HepG2 (cell line): ENCODE data around the gene EXOC6B. TPM values are rescaled to one million over a fixed set of nuclear protein-coding genes. Genes with fewer than 3 reads are reported as not detected.

Experiments
- ARHGAP35 ChIP-seq: sonication (generic); formaldehyde crosslinking; IDR thresholded peaks from 2 replicates; pipeline ENCODE4 v1.9.0; 2022; ENCODE audit warnings: mild to moderate bottlenecking, inconsistent platforms, moderate library complexity, missing genetic modification reagents, borderline replicate concordance
- ATF3 ChIP-seq: sonication (generic); formaldehyde crosslinking; IDR thresholded peaks from 2 replicates; pipeline ENCODE4 v1.4.0; 2020; ENCODE audit warnings: missing genetic modification reagents
- EHMT2 ChIP-seq: fragments of 200-600 bp; sonication (generic); IDR thresholded peaks from 2 replicates; pipeline ENCODE4 v1.7.0; 2017; ENCODE audit warnings: antibody characterized with exemption, low read depth, low read length, borderline replicate concordance
- GPBP1L1 ChIP-seq: sonication (generic); formaldehyde crosslinking; IDR thresholded peaks from 2 replicates; pipeline ENCODE4 v1.5.0; 2020; ENCODE audit warnings: mild to moderate bottlenecking, missing genetic modification reagents
- KMT2A ChIP-seq: sonication (generic); formaldehyde crosslinking; IDR thresholded peaks from 2 replicates; pipeline ENCODE4 v1.4.0; 2020; ENCODE audit warnings: missing genetic modification reagents
- MED1 ChIP-seq: sonication (generic); formaldehyde crosslinking; IDR thresholded peaks from 2 replicates; pipeline ENCODE4 v1.4.0; 2020; ENCODE audit warnings: missing genetic modification reagents
- NCOA1 ChIP-seq: sonication (generic); formaldehyde crosslinking; IDR thresholded peaks from 2 replicates; pipeline ENCODE4 v1.9.0; 2021; ENCODE audit warnings: missing genetic modification reagents
- SAFB2 ChIP-seq: sonication (generic); formaldehyde crosslinking; IDR thresholded peaks from 2 replicates; pipeline ENCODE4 v1.5.1; 2020; ENCODE audit warnings: missing genetic modification reagents, low read depth, mild to moderate bottlenecking, borderline replicate concordance
- U2AF2 ChIP-seq: fragments of 200-400 bp; formaldehyde crosslinking; IDR thresholded peaks from 2 replicates; pipeline ENCODE4 v1.6.1; 2017; ENCODE audit warnings: low read depth, mild to moderate bottlenecking, low read length
- ZKSCAN5 ChIP-seq: sonication (generic); formaldehyde crosslinking; IDR thresholded peaks from 2 replicates; pipeline ENCODE4 v1.5.1; 2020; ENCODE audit warnings: mild to moderate bottlenecking, missing genetic modification reagents
- ZNF280B ChIP-seq: sonication (generic); formaldehyde crosslinking; IDR thresholded peaks from 2 replicates; pipeline ENCODE4 v1.5.0; 2020; ENCODE audit warnings: missing genetic modification reagents, mild to moderate bottlenecking, borderline replicate concordance
- ZNF550 ChIP-seq: sonication (generic); formaldehyde crosslinking; IDR thresholded peaks from 2 replicates; pipeline ENCODE4 v1.4.0; 2020; ENCODE audit warnings: mild to moderate bottlenecking, missing genetic modification reagents, borderline replicate concordance
- ZNF552 ChIP-seq: sonication (generic); formaldehyde crosslinking; IDR thresholded peaks from 2 replicates; pipeline ENCODE4 v1.9.0; 2022; ENCODE audit warnings: missing genetic modification reagents, mild to moderate bottlenecking, borderline replicate concordance
- ZNF570 ChIP-seq: sonication (generic); formaldehyde crosslinking; IDR thresholded peaks from 2 replicates; pipeline ENCODE4 v1.4.0; 2020; ENCODE audit warnings: mild to moderate bottlenecking, missing genetic modification reagents, borderline replicate concordance
- ZNF652 ChIP-seq: IDR thresholded peaks from 2 replicates; pipeline ENCODE4 v1.6.1; 2016; ENCODE audit warnings: low read depth, borderline replicate concordance
- ZNF768 ChIP-seq: sonication (generic); formaldehyde crosslinking; IDR thresholded peaks from 2 replicates; pipeline ENCODE4 v1.4.0; 2020; ENCODE audit warnings: missing genetic modification reagents
- polyA plus RNA-seq, 8 experiments: library from polyadenylated mRNA; depleted of rRNA in 3 of 8; stranded (reverse) in 7 of 8; unstranded in 1 of 8; fragments of >200 nt; fragmentation: Illumina TruSeq in 4 of 8; extraction: Trizol in 4 of 8; gene quantifications; 2 replicates each; pipeline versions ENCODE4 v1.2.1 to v1.2.3, GENCODE V29; 2011 to 2016; ENCODE audit warnings: low read depth in 4 of 8, missing spikeins in 1 of 8, mixed read lengths in 1 of 8; ENCODE audit not compliant: insufficient read depth in 1 of 8
- total RNA-seq, 5 experiments: library from RNA; depleted of rRNA; stranded (reverse); fragments of >200 nt; fragmentation: Illumina TruSeq; extraction: Trizol; gene quantifications; 2 replicates each; pipeline ENCODE4 v1.2.3, GENCODE V29; 2016; ENCODE audit warnings: low read depth in 1 of 5
- TF ChIP-seq, protein P1 (sequence below): sonication (generic); formaldehyde crosslinking; IDR thresholded peaks from 2 replicates; pipeline ENCODE4 v1.4.0; 2020; ENCODE audit warnings: missing genetic modification reagents
- TF ChIP-seq, protein P2 (sequence below): sonication (generic); formaldehyde crosslinking; IDR thresholded peaks from 2 replicates; pipeline ENCODE4 v1.4.0; 2020; ENCODE audit warnings: missing genetic modification reagents
- TF ChIP-seq, protein P3 (sequence below): sonication (generic); formaldehyde crosslinking; IDR thresholded peaks from 2 replicates; pipeline ENCODE4 v1.5.1; 2020; ENCODE audit warnings: missing genetic modification reagents, mild to moderate bottlenecking, borderline replicate concordance

Gene EXOC6B
- total and polyA plus RNA-seq, 2 of the 13 experiments (the other 11 are each of a cell fraction or from before 2014, with no cell fraction given): 9.1 to 15.9 TPM

DNA sequence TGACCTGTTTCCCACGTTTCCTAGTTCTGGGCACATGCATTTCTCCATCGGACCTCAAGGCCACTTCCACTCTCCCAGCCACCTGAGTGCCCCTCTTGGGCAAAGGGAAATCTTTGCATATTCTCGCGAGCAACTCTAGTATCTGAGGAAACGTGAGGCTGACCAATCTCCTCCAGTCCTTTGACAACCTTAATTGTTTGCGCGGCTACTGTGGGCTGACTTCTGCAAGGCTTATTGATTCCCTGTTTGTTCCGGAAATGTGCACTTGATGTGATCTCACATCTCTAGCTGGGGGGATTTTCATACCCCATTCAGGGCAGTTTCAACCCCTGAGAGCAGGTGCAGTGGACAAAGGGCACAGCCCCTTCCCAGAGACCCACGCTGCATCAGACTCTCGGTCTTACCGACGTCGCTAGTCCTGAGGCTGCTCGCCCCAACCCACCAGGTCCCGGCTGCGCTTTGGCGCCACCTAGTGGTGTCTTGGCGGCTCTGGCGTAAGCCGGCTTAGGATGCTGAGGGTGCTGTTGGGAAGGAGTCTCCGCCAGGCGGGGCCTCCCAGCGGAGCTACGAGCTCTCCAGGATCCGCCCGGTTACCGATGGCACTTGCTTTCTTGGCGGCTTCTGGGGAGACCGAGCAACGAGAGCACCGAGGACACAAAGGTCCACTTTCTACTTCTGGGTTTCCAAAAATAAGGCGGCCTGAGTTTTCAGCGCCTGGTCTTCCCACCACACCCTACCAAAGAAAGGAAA lies 36.6 kb upstream of the EXOC6B start (continued):
- TF ChIP-seq, protein P1, sequence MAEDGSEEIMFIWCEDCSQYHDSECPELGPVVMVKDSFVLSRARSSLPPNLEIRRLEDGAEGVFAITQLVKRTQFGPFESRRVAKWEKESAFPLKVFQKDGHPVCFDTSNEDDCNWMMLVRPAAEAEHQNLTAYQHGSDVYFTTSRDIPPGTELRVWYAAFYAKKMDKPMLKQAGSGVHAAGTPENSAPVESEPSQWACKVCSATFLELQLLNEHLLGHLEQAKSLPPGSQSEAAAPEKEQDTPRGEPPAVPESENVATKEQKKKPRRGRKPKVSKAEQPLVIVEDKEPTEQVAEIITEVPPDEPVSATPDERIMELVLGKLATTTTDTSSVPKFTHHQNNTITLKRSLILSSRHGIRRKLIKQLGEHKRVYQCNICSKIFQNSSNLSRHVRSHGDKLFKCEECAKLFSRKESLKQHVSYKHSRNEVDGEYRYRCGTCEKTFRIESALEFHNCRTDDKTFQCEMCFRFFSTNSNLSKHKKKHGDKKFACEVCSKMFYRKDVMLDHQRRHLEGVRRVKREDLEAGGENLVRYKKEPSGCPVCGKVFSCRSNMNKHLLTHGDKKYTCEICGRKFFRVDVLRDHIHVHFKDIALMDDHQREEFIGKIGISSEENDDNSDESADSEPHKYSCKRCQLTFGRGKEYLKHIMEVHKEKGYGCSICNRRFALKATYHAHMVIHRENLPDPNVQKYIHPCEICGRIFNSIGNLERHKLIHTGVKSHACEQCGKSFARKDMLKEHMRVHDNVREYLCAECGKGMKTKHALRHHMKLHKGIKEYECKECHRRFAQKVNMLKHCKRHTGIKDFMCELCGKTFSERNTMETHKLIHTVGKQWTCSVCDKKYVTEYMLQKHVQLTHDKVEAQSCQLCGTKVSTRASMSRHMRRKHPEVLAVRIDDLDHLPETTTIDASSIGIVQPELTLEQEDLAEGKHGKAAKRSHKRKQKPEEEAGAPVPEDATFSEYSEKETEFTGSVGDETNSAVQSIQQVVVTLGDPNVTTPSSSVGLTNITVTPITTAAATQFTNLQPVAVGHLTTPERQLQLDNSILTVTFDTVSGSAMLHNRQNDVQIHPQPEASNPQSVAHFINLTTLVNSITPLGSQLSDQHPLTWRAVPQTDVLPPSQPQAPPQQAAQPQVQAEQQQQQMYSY (CRISPR knock-in tag): 0 out of 2 replicates have a peak, but pooled peaks have one; percentile 40
- TF ChIP-seq EHMT2 (no peak), ATF3 (no peak), NCOA1 (no peak; the same call in 1 of the 2 replicates), GPBP1L1 (CRISPR knock-in tag) (no peak), ZNF652 (CRISPR knock-in tag) (no peak), U2AF2 (no peak), ZNF280B (CRISPR knock-in tag) (no peak; the same call in 1 of the 2 replicates), KMT2A (peak; percentile 79; the same call in 1 of the 2 replicates), ZNF550 (CRISPR knock-in tag) (no peak), ZNF570 (CRISPR knock-in tag) (no peak), MED1 (peak; percentile 67; the same call in 1 of the 2 replicates), ARHGAP35 (CRISPR knock-in tag) (peak; percentile 95; the same call in 1 of the 2 replicates), SAFB2 (CRISPR knock-in tag) (peak; percentile 65; the same call in 1 of the 2 replicates), ZNF768 (CRISPR knock-in tag) (peak; percentile 57; the same call in 1 of the 2 replicates), ZKSCAN5 (CRISPR knock-in tag) (no peak), ZNF552 (CRISPR knock-in tag) (no peak)
- TF ChIP-seq, protein P2, sequence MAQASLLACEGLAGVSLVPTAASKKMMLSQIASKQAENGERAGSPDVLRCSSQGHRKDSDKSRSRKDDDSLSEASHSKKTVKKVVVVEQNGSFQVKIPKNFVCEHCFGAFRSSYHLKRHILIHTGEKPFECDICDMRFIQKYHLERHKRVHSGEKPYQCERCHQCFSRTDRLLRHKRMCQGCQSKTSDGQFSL (CRISPR knock-in tag): no peak
- TF ChIP-seq, protein P3, sequence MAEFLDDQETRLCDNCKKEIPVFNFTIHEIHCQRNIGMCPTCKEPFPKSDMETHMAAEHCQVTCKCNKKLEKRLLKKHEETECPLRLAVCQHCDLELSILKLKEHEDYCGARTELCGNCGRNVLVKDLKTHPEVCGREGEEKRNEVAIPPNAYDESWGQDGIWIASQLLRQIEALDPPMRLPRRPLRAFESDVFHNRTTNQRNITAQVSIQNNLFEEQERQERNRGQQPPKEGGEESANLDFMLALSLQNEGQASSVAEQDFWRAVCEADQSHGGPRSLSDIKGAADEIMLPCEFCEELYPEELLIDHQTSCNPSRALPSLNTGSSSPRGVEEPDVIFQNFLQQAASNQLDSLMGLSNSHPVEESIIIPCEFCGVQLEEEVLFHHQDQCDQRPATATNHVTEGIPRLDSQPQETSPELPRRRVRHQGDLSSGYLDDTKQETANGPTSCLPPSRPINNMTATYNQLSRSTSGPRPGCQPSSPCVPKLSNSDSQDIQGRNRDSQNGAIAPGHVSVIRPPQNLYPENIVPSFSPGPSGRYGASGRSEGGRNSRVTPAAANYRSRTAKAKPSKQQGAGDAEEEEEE: peak; percentile 50; the same call in 1 of the 2 replicates
